Fibroblast of the aortic adventitia (primary cell): Measurements from ENCODE around the gene HS3ST6. TPM values are rescaled to one million over a fixed set of nuclear protein-coding genes. Genes with fewer than 3 reads are reported as not detected.
"Not testable (repeated sequence)": the region's sequence is repeated elsewhere in the genome, so short reads cannot be mapped to it uniquely, and the experiment has no call there.

Source experiments
- DNase-seq: peaks from one replicate; pipeline ENCODE4 v3.0.0-alpha.2; 2010; ENCODE audit warnings: low read depth
- H3K4me3 ChIP-seq: 2 replicates; pipeline ENCODE4 v1.5.1; 2011; ENCODE audit warnings: low read depth, mild to moderate bottlenecking, control low read depth, low read length, moderate library complexity
- CTCF ChIP-seq: IDR thresholded peaks from 2 replicates; pipeline ENCODE4 v1.5.1; 2011; ENCODE audit warnings: mild to moderate bottlenecking, low read length, control low read depth, inconsistent platforms; ENCODE audit not compliant: insufficient read depth
- total RNA-seq: library from RNA; depleted of rRNA; stranded (reverse); fragments of >200 nt; gene quantifications from 2 replicates; pipeline ENCODE4 v1.2.3, GENCODE V29; 2012; ENCODE audit warnings: low replicate concordance

The HS3ST6 gene
- total RNA-seq, 1 donor, result not detected

GRCh38 chr16:1884155-1884760 lies 34.0 kb downstream of the HS3ST6 start:
- DNase-seq, result no peak
- TF ChIP-seq CTCF, result peak; percentile 24

GRCh38 chr16:1881172-1881571 lies 37.0 kb downstream of the HS3ST6 start:
- not testable (repeated sequence) for DNase-seq, H3K4me3 ChIP-seq

More at GRCh38 chr16:1884155-1884760, 34.0 kb downstream of the HS3ST6 start:
- H3K4me3 ChIP-seq, result no peak overlapping the region

- TF ChIP-seq CTCF, result no peak
- no peak for DNase-seq
- no peak overlapping the region for H3K4me3 ChIP-seq
Observed at GRCh38 chr16:1879477-1879876, 38.7 kb downstream of the HS3ST6 start.

GRCh38 chr16:1878256-1878655 lies 40.0 kb downstream of the HS3ST6 start:
- TF ChIP-seq CTCF, result no peak
- DNase-seq, result no peak
- H3K4me3 ChIP-seq, result no peak overlapping the region

- DNase-seq, result no peak
- TF ChIP-seq CTCF, result no peak
- H3K4me3 ChIP-seq, result no peak overlapping the region
Observed at GRCh38 chr16:1877804-1878203, 40.4 kb downstream of the HS3ST6 start.

- TF ChIP-seq CTCF, result no peak
- no peak overlapping the region for H3K4me3 ChIP-seq
- DNase-seq, result no peak
Observed at GRCh38 chr16:1877089-1877488, 41.1 kb downstream of the HS3ST6 start.

- no peak for TF ChIP-seq CTCF
- no peak overlapping the region for H3K4me3 ChIP-seq
Observed at GRCh38 chr16:1876468-1876867, 41.7 kb downstream of the HS3ST6 start.

GRCh38 chr16:1876066-1876465 lies 42.1 kb downstream of the HS3ST6 start:
- H3K4me3 ChIP-seq, DNase-seq: not testable (repeated sequence)

More at GRCh38 chr16:1876468-1876867, 41.7 kb downstream of the HS3ST6 start:
- DNase-seq, result no peak
